Neuronal stem cell (in vitro differentiated cells): ENCODE results near the gene THBD.

Source experiments
- DNase-seq: peaks from one replicate; pipeline ENCODE4 v3.0.0-alpha.2; 2013; ENCODE audit warnings: low spot score
- H2AFZ ChIP-seq: one replicate; pipeline ENCODE4 v1.6.1; 2013; ENCODE audit warnings: mild to moderate bottlenecking, low read length, inconsistent platforms
- H2AK5ac ChIP-seq: 2 replicates; pipeline ENCODE4 v1.6.1; 2013; ENCODE audit warnings: low read depth, mild to moderate bottlenecking, inconsistent platforms, low read length, moderate library complexity, mixed read lengths
- H2BK120ac ChIP-seq: 2 replicates; pipeline ENCODE4 v1.6.1; 2013; ENCODE audit warnings: low read depth, mild to moderate bottlenecking, inconsistent platforms, low read length, moderate library complexity, mixed read lengths
- H2BK12ac ChIP-seq: one replicate; pipeline ENCODE4 v1.6.1; 2013; ENCODE audit warnings: low read length, inconsistent platforms
- H2BK15ac ChIP-seq: 2 replicates; pipeline ENCODE4 v1.6.1; 2013; ENCODE audit warnings: mild to moderate bottlenecking, low read length, inconsistent platforms, mixed read lengths
- H2BK5ac ChIP-seq: one replicate; pipeline ENCODE4 v1.6.1; 2013; ENCODE audit warnings: inconsistent platforms, mild to moderate bottlenecking, low read length, moderate library complexity
- H3K14ac ChIP-seq: one replicate; pipeline ENCODE4 v1.6.1; 2013; ENCODE audit warnings: low read length, inconsistent platforms
- H3K18ac ChIP-seq: 2 replicates; pipeline ENCODE4 v1.6.1; 2013; ENCODE audit warnings: low read length, inconsistent platforms
- H3K23ac ChIP-seq: 2 replicates; pipeline ENCODE4 v1.6.1; 2013; ENCODE audit warnings: low read depth, mild to moderate bottlenecking, mixed read lengths, low read length, inconsistent platforms; ENCODE audit not compliant: poor library complexity
- H3K27ac ChIP-seq: replicated peaks from 3 replicates; pipeline ENCODE4 v1.5.1; 2013; ENCODE audit warnings: low read length, inconsistent platforms
- H3K27me3 ChIP-seq, 3 experiments: 2 replicates each; pipeline ENCODE4 v1.6.1; 2013; ENCODE audit warnings: low read length in 3 of 3, mild to moderate bottlenecking in 2 of 3, inconsistent platforms in 1 of 3, low read depth in 1 of 3, mixed read lengths in 1 of 3, moderate library complexity in 1 of 3; ENCODE audit not compliant: control insufficient read depth in 3 of 3, insufficient read depth in 3 of 3
- H3K36me3 ChIP-seq, 2 donors: replicated peaks in 1 of 2; 2 replicates each; pipeline ENCODE4 v1.6.1; 2013; ENCODE audit warnings: low read length in 2 of 2; ENCODE audit not compliant: control insufficient read depth in 2 of 2, insufficient read depth in 2 of 2
- H3K4ac ChIP-seq: 2 replicates; pipeline ENCODE4 v1.6.1; 2013; ENCODE audit warnings: inconsistent platforms, mild to moderate bottlenecking, low read length, moderate library complexity
- H3K4me1 ChIP-seq, 2 donors: 1 replicate in 1 of 2; 2 replicates in 1 of 2; pipeline ENCODE4 v1.6.1; 2013; ENCODE audit warnings: low read length in 2 of 2, low read depth in 1 of 2; ENCODE audit not compliant: control insufficient read depth in 2 of 2, insufficient read depth in 1 of 2
- H3K4me2 ChIP-seq: one replicate; pipeline ENCODE4 v1.6.1; 2013; ENCODE audit warnings: mild to moderate bottlenecking, low read length, inconsistent platforms; ENCODE audit not compliant: insufficient read depth, poor library complexity, severe bottlenecking
- H3K4me3 ChIP-seq, 2 donors: 2 replicates each; pipeline ENCODE4 v1.5.1; 2013; ENCODE audit warnings: low read length in 2 of 2, mild to moderate bottlenecking in 2 of 2, inconsistent platforms in 1 of 2, moderate library complexity in 1 of 2
- H3K79me1 ChIP-seq: one replicate; pipeline ENCODE4 v1.6.1; 2013; ENCODE audit warnings: low read depth, mild to moderate bottlenecking, inconsistent platforms, low read length, moderate library complexity
- H3K9ac ChIP-seq: one replicate; pipeline ENCODE4 v1.6.1; 2013; ENCODE audit warnings: mild to moderate bottlenecking, low read depth, low read length, inconsistent platforms; ENCODE audit not compliant: poor library complexity
- H3K9me3 ChIP-seq, 2 donors: replicated peaks in 1 of 2; 2 replicates each; pipeline versions ENCODE3 to v1.6.1; 2013; ENCODE audit warnings: low read length in 2 of 2, mild to moderate bottlenecking in 2 of 2, inconsistent platforms in 1 of 2, low read depth in 1 of 2, mixed read lengths in 1 of 2, moderate library complexity in 1 of 2; ENCODE audit not compliant: control insufficient read depth in 2 of 2, insufficient read depth in 1 of 2
- H4K8ac ChIP-seq: one replicate; pipeline ENCODE4 v1.6.1; 2013; ENCODE audit warnings: low read depth, mild to moderate bottlenecking, inconsistent platforms, low read length, moderate library complexity
- H4K91ac ChIP-seq: one replicate; pipeline ENCODE4 v1.6.1; 2013; ENCODE audit warnings: low read length, low read depth, mild to moderate bottlenecking, inconsistent platforms; ENCODE audit not compliant: poor library complexity
- WGBS, 2 donors: extraction: QIAGEN DNeasy Blood & Tissue Kit; methylation state at CpG; one replicate each; pipeline ENCODE4 v1.1.7; 2013; ENCODE audit warnings: missing lambda C conversion rate in 2 of 2, mixed read lengths in 1 of 2; ENCODE audit not compliant: insufficient read length in 2 of 2, insufficient replicate concordance in 1 of 2; ENCODE audit errors: extremely low coverage in 2 of 2; 5-methylcytosine and 5-hydroxymethylcytosine counted together

The THBD gene

GRCh38 chr20:23039885-23040508 lies 9.5 kb downstream of the THBD start:
- DNase-seq, result no peak
- H3K4ac ChIP-seq, result no peak overlapping the region
- H4K8ac ChIP-seq, result no peak overlapping the region
- peaks cover 0 to 3% of the 10 kb centered on the region in 2 donors for H3K4me1 ChIP-seq
- H3K18ac ChIP-seq, result no peak overlapping the region
- H2BK120ac ChIP-seq, result no peak overlapping the region
- H2AK5ac ChIP-seq, result no peak overlapping the region
- no peak overlapping the region for H2BK15ac ChIP-seq
- H3K79me1 ChIP-seq, result no peaks in the 10 kb centered on the region
- peaks cover 2 to 34% (median 22%) of the 10 kb centered on the region in 3 experiments for H3K27me3 ChIP-seq
- no peak overlapping the region for H3K27ac ChIP-seq
- H2BK5ac ChIP-seq, result no peak overlapping the region
- no peaks in the 10 kb centered on the region for H3K36me3 ChIP-seq
- WGBS, 2 donors, result no CpG with 5 or more reads among the region's 3 CpGs
- H3K23ac ChIP-seq, result no peak overlapping the region
- H3K9me3 ChIP-seq, result no peaks in the 10 kb centered on the region
- H4K91ac ChIP-seq, result no peak overlapping the region
- no peak overlapping the region for H3K14ac ChIP-seq
- no peak overlapping the region for H3K4me3 ChIP-seq
- no peak overlapping the region for H3K9ac ChIP-seq
- no peak overlapping the region for H3K4me2 ChIP-seq
- H2AFZ ChIP-seq, result no peak overlapping the region
- no peak overlapping the region for H2BK12ac ChIP-seq

GRCh38 chr20:23039136-23039875 lies 10.2 kb downstream of the THBD start:
- Histone ChIP-seq H3K36me3 (no peaks in the 10 kb centered on the region), H2BK15ac (no peak overlapping the region), H2AK5ac (no peak overlapping the region), H3K4me2 (no peak overlapping the region), H3K79me1 (no peaks in the 10 kb centered on the region), H2BK12ac (no peak overlapping the region), H3K4me1 (peaks cover 0 to 3% of the 10 kb centered on the region in 2 donors), H4K8ac (no peak overlapping the region), H3K9me3 (no peaks in the 10 kb centered on the region), H3K23ac (no peak overlapping the region), H2BK120ac (no peak overlapping the region), H2BK5ac (no peak overlapping the region), H3K9ac (no peak overlapping the region), H2AFZ (no peak overlapping the region), H4K91ac (no peak overlapping the region), H3K4me3 (no peak overlapping the region), H3K27ac (no peak overlapping the region), H3K4ac (no peak overlapping the region), H3K27me3 (peaks cover 4 to 37% (median 27%) of the 10 kb centered on the region in 3 experiments), H3K14ac (no peak overlapping the region), H3K18ac (no peak overlapping the region)
- DNase-seq, result no peak
- no CpG with 5 or more reads among the region's 5 CpGs for WGBS, 2 donors

DNA sequence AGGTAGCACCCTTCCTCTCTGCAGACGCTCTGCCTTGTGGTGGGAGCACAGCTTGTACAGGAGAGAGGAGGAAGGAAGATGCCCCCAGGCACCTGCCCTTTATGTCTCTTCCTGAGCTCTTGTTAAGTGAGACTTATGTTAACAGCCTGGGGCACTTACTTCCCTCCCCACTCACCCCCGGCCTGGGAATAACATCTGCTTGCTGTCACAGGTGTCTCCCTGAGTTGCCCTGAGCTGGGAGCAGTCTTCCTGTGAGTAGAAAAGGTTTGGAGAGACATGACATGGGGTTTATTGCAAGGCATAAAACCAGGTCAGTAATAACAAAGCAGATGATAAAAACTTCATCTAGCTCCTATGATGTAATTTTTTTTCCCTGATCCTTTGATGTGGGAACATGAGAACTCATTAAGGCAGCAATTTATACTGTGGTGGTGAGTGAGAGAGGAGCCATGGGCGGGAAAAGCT lies 12.4 kb downstream of the THBD start:
- Histone ChIP-seq H3K9me3 (no peaks in the 10 kb centered on the region), H3K4me1 (peaks cover 0 to 3% of the 10 kb centered on the region in 2 donors), H3K14ac (no peak overlapping the region), H4K8ac (no peak overlapping the region), H3K4ac (no peak overlapping the region), H3K9ac (no peak overlapping the region), H3K27me3 (peaks cover 4 to 40% (median 15%) of the 10 kb centered on the region in 3 experiments), H3K36me3 (no peaks in the 10 kb centered on the region), H3K23ac (no peak overlapping the region), H3K27ac (no peak overlapping the region), H2BK12ac (no peak overlapping the region), H2BK5ac (no peak overlapping the region), H3K79me1 (no peaks in the 10 kb centered on the region), H3K4me2 (no peak overlapping the region), H3K18ac (no peak overlapping the region), H2AK5ac (peak overlapping the region; percentile 13), H4K91ac (no peak overlapping the region), H2BK120ac (no peak overlapping the region), H2AFZ (no peak overlapping the region), H2BK15ac (no peak overlapping the region), H3K4me3 (no peak overlapping the region)
- no CpG with 5 or more reads among the region's 3 CpGs for WGBS, 2 donors
- DNase-seq, result no peak

DNA sequence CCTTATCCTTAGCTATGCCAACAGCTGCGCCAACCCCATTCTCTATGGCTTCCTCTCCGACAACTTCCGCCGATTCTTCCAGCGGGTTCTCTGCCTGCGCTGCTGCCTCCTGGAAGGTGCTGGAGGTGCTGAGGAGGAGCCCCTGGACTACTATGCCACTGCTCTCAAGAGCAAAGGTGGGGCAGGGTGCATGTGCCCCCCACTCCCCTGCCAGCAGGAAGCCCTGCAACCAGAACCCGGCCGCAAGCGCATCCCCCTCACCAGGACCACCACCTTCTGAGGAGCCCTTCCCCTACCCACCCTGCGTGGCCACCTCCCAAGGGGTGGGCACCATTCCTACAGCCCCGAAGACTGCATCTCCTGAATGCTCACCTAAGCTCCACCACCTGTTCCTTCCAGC lies 13.1 kb downstream of the THBD start:
- DNase-seq, result no peak
- Histone ChIP-seq H3K9me3 (no peaks in the 10 kb centered on the region), H3K9ac (peak overlapping the region; percentile 56), H3K36me3 (no peaks in the 10 kb centered on the region), H3K23ac (no peak overlapping the region), H3K27ac (no peak overlapping the region), H3K4ac (no peak overlapping the region), H4K8ac (no peak overlapping the region), H3K4me2 (no peak overlapping the region), H3K4me3 (no peak overlapping the region), H3K27me3 (peaks cover 4 to 40% (median 14%) of the 10 kb centered on the region in 3 experiments), H2BK12ac (no peak overlapping the region), H4K91ac (no peak overlapping the region), H3K79me1 (no peaks in the 10 kb centered on the region), H2AFZ (no peak overlapping the region), H3K4me1 (peaks cover 0 to 3% of the 10 kb centered on the region in 2 donors), H2BK5ac (no peak overlapping the region), H2BK15ac (no peak overlapping the region), H2AK5ac (no peak overlapping the region), H3K18ac (no peak overlapping the region), H3K14ac (no peak overlapping the region), H2BK120ac (no peak overlapping the region)
- WGBS, 2 donors, result no CpG with 5 or more reads among the region's 11 CpGs
